ENCODE measurements around the gene LAD1. TPM values are rescaled to one million over a fixed set of nuclear protein-coding genes. Genes with fewer than 3 reads are reported as not detected.

LAD1 gene
- total RNA-seq, 2 experiments from 2014 or later = not detected

DNA sequence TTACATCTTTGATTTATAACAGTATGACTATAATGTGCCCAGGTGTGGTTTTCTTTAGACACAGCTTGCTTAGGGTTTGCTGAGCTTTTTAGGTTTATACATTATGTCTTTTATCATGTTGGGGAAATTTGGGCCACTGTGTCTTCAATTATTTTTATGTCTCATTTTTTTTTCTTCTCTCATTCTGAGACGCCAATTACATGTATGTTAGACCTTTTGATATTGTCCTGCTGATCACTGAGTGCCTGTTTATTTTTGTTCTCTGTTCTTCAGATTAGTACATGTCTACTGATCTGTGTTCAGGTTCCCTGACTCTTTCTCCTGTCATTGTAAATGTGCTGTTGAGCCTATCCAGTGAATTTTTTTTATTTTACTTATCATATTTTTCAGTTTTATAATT, 57.7 kb downstream of the LAD1 start:
- Histone ChIP-seq H3K9me2 (ENCODE audit: insufficient read depth, low read length) (no peaks in the 10 kb centered on the region), H4K20me1 (ENCODE audit: insufficient read depth, low read length) (no peaks in the 10 kb centered on the region), H3K4me1 (ENCODE audit: insufficient read depth, low read length, poor library complexity, severe bottlenecking) (no peaks in the 10 kb centered on the region), H3K27ac (ENCODE audit: low read depth, low read length, poor library complexity, severe bottlenecking) (no peak overlapping the region), H3K79me2 (ENCODE audit: insufficient read depth, low read depth, low read length) (no peaks in the 10 kb centered on the region), H2AFZ (ENCODE audit: low read length) (no peak overlapping the region), H3K9me3 (ENCODE audit: low read length) (no peaks in the 10 kb centered on the region), H3K4me2 (ENCODE audit: low read length) (no peak overlapping the region), H3K4me3 (ENCODE audit: low read depth, low read length, poor library complexity, severe bottlenecking) (no peak overlapping the region), H3K36me3 (ENCODE audit: insufficient read depth, low read length) (no peaks in the 10 kb centered on the region)
- POLR2A ChIA-PET = no interaction called here
- DNase-seq (ENCODE audit: low spot score) = no peak
- BruUV-seq (replicated peaks) = no TSS peak
- CTCF ChIA-PET (ENCODE audit: unreplicated experiment) = no interaction called here
- TF ChIP-seq, protein P1, sequence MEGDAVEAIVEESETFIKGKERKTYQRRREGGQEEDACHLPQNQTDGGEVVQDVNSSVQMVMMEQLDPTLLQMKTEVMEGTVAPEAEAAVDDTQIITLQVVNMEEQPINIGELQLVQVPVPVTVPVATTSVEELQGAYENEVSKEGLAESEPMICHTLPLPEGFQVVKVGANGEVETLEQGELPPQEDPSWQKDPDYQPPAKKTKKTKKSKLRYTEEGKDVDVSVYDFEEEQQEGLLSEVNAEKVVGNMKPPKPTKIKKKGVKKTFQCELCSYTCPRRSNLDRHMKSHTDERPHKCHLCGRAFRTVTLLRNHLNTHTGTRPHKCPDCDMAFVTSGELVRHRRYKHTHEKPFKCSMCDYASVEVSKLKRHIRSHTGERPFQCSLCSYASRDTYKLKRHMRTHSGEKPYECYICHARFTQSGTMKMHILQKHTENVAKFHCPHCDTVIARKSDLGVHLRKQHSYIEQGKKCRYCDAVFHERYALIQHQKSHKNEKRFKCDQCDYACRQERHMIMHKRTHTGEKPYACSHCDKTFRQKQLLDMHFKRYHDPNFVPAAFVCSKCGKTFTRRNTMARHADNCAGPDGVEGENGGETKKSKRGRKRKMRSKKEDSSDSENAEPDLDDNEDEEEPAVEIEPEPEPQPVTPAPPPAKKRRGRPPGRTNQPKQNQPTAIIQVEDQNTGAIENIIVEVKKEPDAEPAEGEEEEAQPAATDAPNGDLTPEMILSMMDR (conservative IDR thresholded peaks at IDR 0.05; ENCODE audit: low read length) = no peak
- no peak for TF ChIP-seq EZH2phosphoT487 (IDR thresholded peaks at IDR 0.05; ENCODE audit: borderline replicate concordance, low read depth, low read length)
- intact Hi-C loops (cut with micrococcal nuclease; ENCODE audit: unreplicated experiment) = no loop called here

- Histone ChIP-seq H3K4me2 (ENCODE audit: low read length) (no peak overlapping the region), H3K36me3 (ENCODE audit: insufficient read depth, low read length) (no peaks in the 10 kb centered on the region), H4K20me1 (ENCODE audit: insufficient read depth, low read length) (no peaks in the 10 kb centered on the region), H3K4me1 (ENCODE audit: insufficient read depth, low read length, poor library complexity, severe bottlenecking) (no peaks in the 10 kb centered on the region), H3K4me3 (ENCODE audit: low read depth, low read length, poor library complexity, severe bottlenecking) (no peak overlapping the region), H3K9me2 (ENCODE audit: insufficient read depth, low read length) (no peaks in the 10 kb centered on the region), H3K27ac (ENCODE audit: low read depth, low read length, poor library complexity, severe bottlenecking) (no peak overlapping the region), H3K79me2 (ENCODE audit: insufficient read depth, low read depth, low read length) (no peaks in the 10 kb centered on the region), H3K9me3 (ENCODE audit: low read length) (no peaks in the 10 kb centered on the region), H2AFZ (ENCODE audit: low read length) (no peak overlapping the region)
- intact Hi-C loops (cut with micrococcal nuclease; ENCODE audit: unreplicated experiment) = no loop called here
- ChIA-PET CTCF (ENCODE audit: unreplicated experiment) (no interaction called here), POLR2A (no interaction called here)
- no peak for TF ChIP-seq EZH2phosphoT487 (IDR thresholded peaks at IDR 0.05; ENCODE audit: borderline replicate concordance, low read depth, low read length)
- TF ChIP-seq, protein P1 (conservative IDR thresholded peaks at IDR 0.05; ENCODE audit: low read length) = no peak
- no TSS peak for BruUV-seq (replicated peaks)
- DNase-seq (ENCODE audit: low spot score) = no peak
Observed at GRCh38 chr1:201336711-201337450, 62.2 kb downstream of the LAD1 start.

GRCh38 chr1:201335901-201336300, 63.2 kb downstream of the LAD1 start:
- DNase-seq (ENCODE audit: low spot score) = no peak
- Histone ChIP-seq H3K79me2 (ENCODE audit: insufficient read depth, low read depth, low read length) (no peaks in the 10 kb centered on the region), H3K27ac (ENCODE audit: low read depth, low read length, poor library complexity, severe bottlenecking) (no peak overlapping the region), H3K4me2 (ENCODE audit: low read length) (no peak overlapping the region), H4K20me1 (ENCODE audit: insufficient read depth, low read length) (no peaks in the 10 kb centered on the region), H3K36me3 (ENCODE audit: insufficient read depth, low read length) (no peaks in the 10 kb centered on the region), H3K4me1 (ENCODE audit: insufficient read depth, low read length, poor library complexity, severe bottlenecking) (no peaks in the 10 kb centered on the region), H3K4me3 (ENCODE audit: low read depth, low read length, poor library complexity, severe bottlenecking) (no peak overlapping the region), H3K9me3 (ENCODE audit: low read length) (no peaks in the 10 kb centered on the region), H2AFZ (ENCODE audit: low read length) (no peak overlapping the region), H3K9me2 (ENCODE audit: insufficient read depth, low read length) (no peaks in the 10 kb centered on the region)
- TF ChIP-seq, protein P1 (conservative IDR thresholded peaks at IDR 0.05; ENCODE audit: low read length) = no peak
- no peak for TF ChIP-seq EZH2phosphoT487 (IDR thresholded peaks at IDR 0.05; ENCODE audit: borderline replicate concordance, low read depth, low read length)
- no TSS peak for BruUV-seq (replicated peaks)
- ChIA-PET CTCF (ENCODE audit: unreplicated experiment) (no interaction called here), POLR2A (no interaction called here)
- intact Hi-C loops (cut with micrococcal nuclease; ENCODE audit: unreplicated experiment) = no loop called here
